ENCODE data around the gene SLC1A2. TPM values are rescaled to one million over a fixed set of nuclear protein-coding genes. Genes with fewer than 3 reads are reported as not detected.

The SLC1A2 gene
- total RNA-seq, 1 experiment from 2014 or later, result 0.50 TPM

GRCh38 chr11:35256296-35256695 lies 163.1 kb downstream of the SLC1A2 start:
- Mint-ChIP-seq H3K4me3 (no peak overlapping the region), H3K4me1 (no peaks in the 10 kb centered on the region), H3K27me3 (ENCODE audit: low read depth) (no peaks in the 10 kb centered on the region), H3K9me3 (no peaks in the 10 kb centered on the region), H3K36me3 (ENCODE audit: insufficient read depth in 1 of 3, low read depth in 3 of 3) (no peaks in the 10 kb centered on the region), H3K27ac (no peak overlapping the region)
- Histone ChIP-seq H2BK20ac (ENCODE audit: low read depth, low read length, poor library complexity, severe bottlenecking) (no peak overlapping the region), H3K23ac (ENCODE audit: insufficient read length, low read depth, low read length) (no peak overlapping the region), H3K4me2 (ENCODE audit: insufficient read depth, insufficient read length, low read length) (no peak overlapping the region), H2BK15ac (ENCODE audit: low read depth, low read length) (no peak overlapping the region), H2BK12ac (ENCODE audit: insufficient read length, low read depth, low read length) (no peak overlapping the region), H3T11ph (ENCODE audit: low read length) (no peak overlapping the region), H2BK120ac (ENCODE audit: low read depth, low read length, poor library complexity, severe bottlenecking) (no peak overlapping the region), H3K27ac (ENCODE audit: insufficient read length, low read depth, low read length) (no peak overlapping the region), H3K23me2 (ENCODE audit: insufficient read length, low read depth, low read length, poor library complexity, severe bottlenecking) (no peaks in the 10 kb centered on the region), H2AK5ac (ENCODE audit: insufficient read length, low read length) (no peak overlapping the region), H3K18ac (ENCODE audit: insufficient read length, low read depth, low read length) (no peak overlapping the region), H3K27me3 (ENCODE audit: insufficient read depth, low read length) (no peaks in the 10 kb centered on the region), H3K14ac (ENCODE audit: insufficient read depth, low read length) (no peak overlapping the region), H3K4me1 (ENCODE audit: insufficient read depth, low read length) (no peaks in the 10 kb centered on the region), H4K8ac (replicated peaks; ENCODE audit: insufficient read length, low read depth, low read length) (no peak overlapping the region), H3K9me3 (ENCODE audit: control insufficient read depth, low read depth, low read length) (no peaks in the 10 kb centered on the region), H3K79me2 (ENCODE audit: insufficient read depth, low read length) (no peaks in the 10 kb centered on the region), H3K79me1 (ENCODE audit: insufficient read depth, low read depth, low read length, poor library complexity, severe bottlenecking) (no peaks in the 10 kb centered on the region), H4K91ac (ENCODE audit: insufficient read length, low read depth, low read length) (no peak overlapping the region), H3K56ac (ENCODE audit: insufficient read length, low read depth, low read length) (no peak overlapping the region), H2AFZ (ENCODE audit: low read length) (no peak overlapping the region), H4K5ac (ENCODE audit: insufficient read length, low read depth, low read length) (no peak overlapping the region), H3K9ac (ENCODE audit: extremely low read depth, insufficient read length, low read length) (no peak overlapping the region), H2BK5ac (ENCODE audit: insufficient read length, low read length) (no peak overlapping the region), H4K20me1 (ENCODE audit: control insufficient read depth, insufficient read depth, insufficient read length) (no peaks in the 10 kb centered on the region), H3K4ac (ENCODE audit: low read depth, low read length) (no peak overlapping the region)
- TF ChIP-seq, protein P1, sequence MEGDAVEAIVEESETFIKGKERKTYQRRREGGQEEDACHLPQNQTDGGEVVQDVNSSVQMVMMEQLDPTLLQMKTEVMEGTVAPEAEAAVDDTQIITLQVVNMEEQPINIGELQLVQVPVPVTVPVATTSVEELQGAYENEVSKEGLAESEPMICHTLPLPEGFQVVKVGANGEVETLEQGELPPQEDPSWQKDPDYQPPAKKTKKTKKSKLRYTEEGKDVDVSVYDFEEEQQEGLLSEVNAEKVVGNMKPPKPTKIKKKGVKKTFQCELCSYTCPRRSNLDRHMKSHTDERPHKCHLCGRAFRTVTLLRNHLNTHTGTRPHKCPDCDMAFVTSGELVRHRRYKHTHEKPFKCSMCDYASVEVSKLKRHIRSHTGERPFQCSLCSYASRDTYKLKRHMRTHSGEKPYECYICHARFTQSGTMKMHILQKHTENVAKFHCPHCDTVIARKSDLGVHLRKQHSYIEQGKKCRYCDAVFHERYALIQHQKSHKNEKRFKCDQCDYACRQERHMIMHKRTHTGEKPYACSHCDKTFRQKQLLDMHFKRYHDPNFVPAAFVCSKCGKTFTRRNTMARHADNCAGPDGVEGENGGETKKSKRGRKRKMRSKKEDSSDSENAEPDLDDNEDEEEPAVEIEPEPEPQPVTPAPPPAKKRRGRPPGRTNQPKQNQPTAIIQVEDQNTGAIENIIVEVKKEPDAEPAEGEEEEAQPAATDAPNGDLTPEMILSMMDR (conservative IDR thresholded peaks at IDR 0.05), result no peak
- DNase-seq, result no peak

All from H9 (cell line).